Peyer's patch (tissue), 4 donors: Measurements from ENCODE around the gene GUCA2B. TPM values are rescaled to one million over a fixed set of nuclear protein-coding genes. Genes with fewer than 3 reads are reported as not detected.
A peak's percentile ranks its signal among the peaks of the same experiment; 100 is the strongest.

Source experiments
- DNase-seq, 3 donors: peaks; one replicate each; pipeline ENCODE4 v3.0.0-alpha.2; 2017 to 2019
- H3K27ac ChIP-seq, 4 donors: fragments of 200-600 bp; sonication (generic); one replicate each; pipeline ENCODE4 v1.5.1; 2016 to 2019
- H3K27me3 ChIP-seq, 2 donors: fragments of 200-600 bp; sonication (generic); one replicate each; pipeline ENCODE4 v1.5.1; 2019
- H3K36me3 ChIP-seq, 3 donors: fragments of 200-600 bp; sonication (generic); one replicate each; pipeline ENCODE4 v1.5.1; 2016 to 2019
- H3K4me1 ChIP-seq, 4 donors: fragments of 200-600 bp; sonication (generic); one replicate each; pipeline ENCODE4 v1.5.1; 2016 to 2019
- H3K4me3 ChIP-seq, 4 donors: fragments of 200-600 bp; sonication (generic); 1 replicate in 3 of 4; 2 replicates in 1 of 4; pipeline ENCODE4 v1.5.1; 2016 to 2019; ENCODE audit warnings: mild to moderate bottlenecking in 1 of 4
- H3K9me3 ChIP-seq, 4 donors: fragments of 200-600 bp; sonication (generic); one replicate each; pipeline ENCODE4 v1.5.1; 2016 to 2019; ENCODE audit warnings: mild to moderate bottlenecking in 1 of 4
- CTCF ChIP-seq, 6 experiments: fragments of 450-650 bp in 4 of 6; fragments of 200-600 bp in 2 of 6; sonication (generic) in 1 of 6; IDR thresholded peaks; one replicate each; pipeline ENCODE4 v1.5.1; 2017 to 2019; ENCODE audit warnings: antibody characterized with exemption in 6 of 6, mild to moderate bottlenecking in 3 of 6, moderate library complexity in 1 of 6
- POLR2A ChIP-seq, 2 donors: fragments of 450-650 bp; IDR thresholded peaks; one replicate each; pipeline ENCODE4 v1.5.1; 2017; ENCODE audit warnings: antibody characterized with exemption in 2 of 2, mild to moderate bottlenecking in 2 of 2, moderate library complexity in 2 of 2
- total RNA-seq, 4 donors: library from RNA; depleted of rRNA; stranded (reverse); fragments of >200 nt; gene quantifications; one replicate each; pipeline ENCODE4 v1.1.0, GENCODE V29; 2016

Gene GUCA2B
- total RNA-seq, 4 donors from 2014 or later: 35.5 to 708 (median 256) TPM

DNA sequence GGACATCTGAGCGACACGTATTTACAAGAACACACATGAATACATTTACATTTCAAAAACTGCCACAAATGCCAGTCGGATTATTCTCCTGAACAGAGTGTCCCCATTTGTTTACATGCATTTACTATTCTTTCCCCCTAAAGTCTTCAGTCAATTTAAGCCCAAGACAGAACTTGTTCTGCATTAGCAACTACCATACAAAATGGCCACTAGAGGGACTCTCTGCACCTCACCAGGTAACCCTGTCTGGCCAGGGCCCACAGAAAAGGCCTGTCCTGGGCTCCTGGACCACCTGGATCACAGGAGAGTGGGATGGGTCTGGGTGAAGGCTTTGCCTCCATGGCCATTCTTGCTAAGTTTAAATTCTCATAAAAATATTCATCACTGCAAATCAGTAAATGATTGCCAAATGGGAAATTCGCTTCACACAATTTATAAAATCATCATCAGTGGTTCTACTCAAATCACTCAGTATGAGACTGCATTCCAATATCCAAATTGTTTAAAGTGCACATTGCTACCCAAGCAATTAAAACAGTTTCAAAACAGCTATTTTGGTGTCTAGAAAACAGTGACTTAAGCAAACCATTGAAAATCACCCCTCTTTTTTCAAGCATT lies 23.8 kb downstream of the GUCA2B start:
- TF ChIP-seq POLR2A (IDR thresholded peaks at IDR 0.05): no peak
- peak; percentile 28 to 71 (median 62) for TF ChIP-seq CTCF (IDR thresholded peaks at IDR 0.05)
- Histone ChIP-seq H3K4me3 (no peak overlapping the region), H3K4me1 (peaks cover 0 to 12% (median 4%) of the 10 kb centered on the region in 4 donors), H3K27ac (no peak overlapping the region), H3K9me3 (no peaks in the 10 kb centered on the region), H3K36me3 (peaks cover 0 to 10% (median 0%) of the 10 kb centered on the region in 3 donors), H3K27me3 (no peaks in the 10 kb centered on the region)
- no peak for DNase-seq

- H3K36me3 ChIP-seq: peaks cover 0 to 10% (median 0%) of the 10 kb centered on the region in 3 donors
- DNase-seq: no peak
- H3K9me3 ChIP-seq: no peaks in the 10 kb centered on the region
- H3K4me1 ChIP-seq: peaks cover 0 to 11% (median 4%) of the 10 kb centered on the region in 4 donors
- TF ChIP-seq POLR2A (IDR thresholded peaks at IDR 0.05): no peak
- no peak for TF ChIP-seq CTCF (IDR thresholded peaks at IDR 0.05)
- H3K27me3 ChIP-seq: no peaks in the 10 kb centered on the region
- H3K27ac ChIP-seq: no peak overlapping the region
- H3K4me3 ChIP-seq: no peak overlapping the region
These were observed 24.4 kb downstream of the GUCA2B start for GRCh38 chr1:42177541-42177981.

DNA sequence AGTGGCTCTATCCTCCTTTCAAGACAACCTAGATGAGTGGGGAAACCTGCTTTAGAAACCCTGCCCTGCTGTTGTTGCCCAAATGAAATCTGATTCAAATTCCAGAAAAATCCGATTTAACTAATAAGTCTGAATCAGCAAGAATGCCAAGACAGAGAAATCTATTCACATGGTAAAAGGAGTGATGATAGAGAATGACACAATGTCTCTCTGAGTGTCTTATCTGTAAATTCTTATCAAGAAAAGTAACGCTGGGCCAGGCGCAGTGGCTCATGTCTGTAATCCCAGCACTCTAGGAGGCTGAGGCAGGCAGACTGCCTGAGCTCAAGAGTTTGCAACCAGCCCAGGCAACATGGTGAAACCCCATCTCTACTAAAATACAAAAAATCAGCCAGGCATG lies 25.0 kb downstream of the GUCA2B start:
- H3K4me3 ChIP-seq: no peak overlapping the region
- no peaks in the 10 kb centered on the region for H3K27me3 ChIP-seq
- H3K9me3 ChIP-seq: no peaks in the 10 kb centered on the region
- H3K36me3 ChIP-seq: peaks cover 0 to 10% (median 0%) of the 10 kb centered on the region in 3 donors
- TF ChIP-seq CTCF (IDR thresholded peaks at IDR 0.05): no peak
- TF ChIP-seq POLR2A (IDR thresholded peaks at IDR 0.05): no peak
- H3K4me1 ChIP-seq: peaks cover 0 to 5% (median 0%) of the 10 kb centered on the region in 4 donors
- H3K27ac ChIP-seq: no peak overlapping the region
- no peak for DNase-seq

GRCh38 chr1:42179275-42179674 lies 26.1 kb downstream of the GUCA2B start:
- H3K9me3 ChIP-seq: no peaks in the 10 kb centered on the region
- no peak overlapping the region for H3K4me3 ChIP-seq
- H3K27ac ChIP-seq: no peak overlapping the region
- peaks cover 0 to 19% (median 0%) of the 10 kb centered on the region in 3 donors for H3K36me3 ChIP-seq
- H3K4me1 ChIP-seq: peaks cover 0 to 3% (median 0%) of the 10 kb centered on the region in 4 donors
- TF ChIP-seq POLR2A (IDR thresholded peaks at IDR 0.05): no peak
- TF ChIP-seq CTCF (IDR thresholded peaks at IDR 0.05): no peak
- no peak for DNase-seq
- H3K27me3 ChIP-seq: no peaks in the 10 kb centered on the region

DNA sequence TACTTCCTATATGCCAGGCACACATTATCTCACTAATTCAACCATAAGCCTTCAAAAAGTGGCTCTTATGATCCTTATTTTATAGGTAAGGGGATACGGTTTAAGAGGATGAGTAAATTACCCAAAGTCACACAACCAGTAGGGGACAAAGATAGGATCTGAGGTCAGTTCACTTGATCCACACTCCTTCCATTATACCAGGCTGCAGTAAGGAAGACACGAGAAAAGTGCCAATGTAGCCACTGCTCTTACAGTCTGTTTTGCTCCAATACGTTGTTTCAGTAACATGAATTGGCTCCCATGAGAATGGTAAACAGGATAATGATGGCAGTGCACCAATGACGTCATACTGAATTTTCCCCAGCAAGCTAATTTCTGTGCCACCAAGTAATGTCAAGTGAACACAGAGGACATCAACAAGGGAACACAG lies 26.7 kb downstream of the GUCA2B start:
- DNase-seq: no peak
- Histone ChIP-seq H3K4me3 (no peak overlapping the region), H3K27ac (no peak overlapping the region), H3K27me3 (no peaks in the 10 kb centered on the region), H3K4me1 (peaks cover 0 to 3% (median 0%) of the 10 kb centered on the region in 4 donors), H3K36me3 (peaks cover 0 to 22% (median 0%) of the 10 kb centered on the region in 3 donors), H3K9me3 (no peaks in the 10 kb centered on the region)
- TF ChIP-seq POLR2A (IDR thresholded peaks at IDR 0.05) (no peak), CTCF (IDR thresholded peaks at IDR 0.05) (no peak)
